Measurements from ENCODE around the gene SELENOT.

Gene SELENOT, protein sequence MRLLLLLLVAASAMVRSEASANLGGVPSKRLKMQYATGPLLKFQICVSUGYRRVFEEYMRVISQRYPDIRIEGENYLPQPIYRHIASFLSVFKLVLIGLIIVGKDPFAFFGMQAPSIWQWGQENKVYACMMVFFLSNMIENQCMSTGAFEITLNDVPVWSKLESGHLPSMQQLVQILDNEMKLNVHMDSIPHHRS
- total RNA-seq: 63.3 to 96.0 (median 74.5) reads per million in 3 donors

DNA sequence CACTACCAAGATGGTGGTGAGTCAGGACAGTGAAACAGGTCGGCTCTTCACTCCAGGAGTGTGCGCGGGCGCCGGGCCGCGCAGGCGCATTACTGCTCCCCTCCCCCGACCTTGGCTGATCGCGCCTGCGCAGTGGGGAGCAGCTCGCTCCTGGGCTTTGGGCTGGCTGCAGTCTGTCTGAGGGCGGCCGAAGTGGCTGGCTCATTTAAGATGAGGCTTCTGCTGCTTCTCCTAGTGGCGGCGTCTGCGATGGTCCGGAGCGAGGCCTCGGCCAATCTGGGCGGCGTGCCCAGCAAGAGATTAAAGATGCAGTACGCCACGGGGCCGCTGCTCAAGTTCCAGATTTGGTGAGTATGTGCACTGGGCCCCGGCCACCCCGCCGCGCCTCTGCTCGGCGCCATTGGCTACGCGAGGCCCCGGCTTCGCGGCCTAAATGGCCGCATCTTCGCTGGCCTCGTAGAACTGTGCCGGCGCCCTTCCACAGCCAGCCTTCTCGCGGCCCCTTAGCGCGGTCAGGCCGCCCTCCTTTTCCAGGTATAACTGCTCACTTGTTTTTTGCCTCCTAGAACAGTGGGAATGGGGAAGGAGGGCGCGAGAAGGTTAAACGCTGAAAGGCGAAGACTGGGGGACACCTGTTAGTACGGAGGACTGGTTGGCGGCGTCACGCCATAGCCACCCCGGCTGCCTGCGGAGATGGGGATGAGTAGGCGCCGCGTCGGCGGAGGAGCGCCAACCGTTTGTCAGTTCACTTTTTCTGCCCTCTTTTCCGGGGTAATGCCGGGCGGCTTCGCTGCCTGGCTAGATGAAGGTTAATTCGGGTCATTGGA, at the start of gene SELENOT:
Gene SELENOT (plus strand): TSS at position 169 of the 827 bp plus-strand sequence. CDS start 42 bp downstream, at position 211.
- Histone ChIP-seq H3K36me3 (ENCODE audit: control insufficient read depth, insufficient read depth, low read length) (peaks cover 8% of the 10 kb centered on the region), H3K4me3 (ENCODE audit: insufficient read depth, low read depth, low read length, poor library complexity, severe bottlenecking) (peak within 1 kb of the TSS; percentile 71), H3K9me3 (ENCODE audit: control insufficient read depth, low read length) (no peaks in the 10 kb centered on the region), H3K4me1 (ENCODE audit: control insufficient read depth, insufficient read depth, low read length, poor library complexity, severe bottlenecking) (peaks cover 28% of the 10 kb centered on the region), H3K27me3 (replicated peaks; ENCODE audit: control insufficient read depth, insufficient read depth, low read length, poor library complexity, severe bottlenecking) (no peaks in the 10 kb centered on the region), H3K27ac (ENCODE audit: insufficient read depth, low read length, poor library complexity, severe bottlenecking) (peak within 1 kb of the TSS; percentile 98)
- DNase-seq: peak; percentile 92 to 94 (median 93)

DNA sequence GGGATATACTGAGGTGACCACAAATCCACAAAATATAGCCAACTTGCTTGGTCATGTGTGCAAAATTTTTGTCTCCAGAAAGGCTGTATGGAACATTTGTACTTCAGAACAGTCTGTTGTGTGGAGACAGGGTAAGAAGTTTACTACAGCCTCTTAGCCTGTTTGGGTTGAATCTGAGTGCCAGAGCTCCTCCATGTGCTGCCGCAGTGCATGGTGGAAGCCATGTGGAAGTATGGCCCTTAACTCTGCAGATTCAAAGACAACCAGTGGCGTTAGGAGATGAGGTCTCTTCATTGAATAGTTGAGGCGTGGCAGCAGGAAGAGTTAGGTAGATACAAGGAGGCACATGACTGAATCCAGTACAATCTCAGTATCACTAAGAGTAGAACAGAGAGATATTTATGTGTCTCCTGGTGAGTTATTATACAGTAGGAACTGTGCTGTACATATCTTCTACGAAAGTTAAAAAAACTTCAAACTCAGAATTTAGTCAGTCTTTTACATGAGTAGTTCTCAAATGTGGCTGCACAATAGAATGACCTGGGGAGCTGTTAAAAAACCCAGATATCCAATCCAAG, 47.2 kb upstream of the SELENOT start:
- H3K27me3 ChIP-seq (replicated peaks; ENCODE audit: control insufficient read depth, insufficient read depth, low read length, poor library complexity, severe bottlenecking): no peaks in the 10 kb centered on the region
- no peak for DNase-seq
- H3K4me1 ChIP-seq (ENCODE audit: control insufficient read depth, insufficient read depth, low read length, poor library complexity, severe bottlenecking): peaks cover 2% of the 10 kb centered on the region
- H3K36me3 ChIP-seq (ENCODE audit: control insufficient read depth, insufficient read depth, low read length): peaks cover 36% of the 10 kb centered on the region
- no peak overlapping the region for H3K27ac ChIP-seq (ENCODE audit: insufficient read depth, low read length, poor library complexity, severe bottlenecking)
- no peak overlapping the region for H3K4me3 ChIP-seq (ENCODE audit: insufficient read depth, low read depth, low read length, poor library complexity, severe bottlenecking)
- H3K9me3 ChIP-seq (ENCODE audit: control insufficient read depth, low read length): no peaks in the 10 kb centered on the region

DNA sequence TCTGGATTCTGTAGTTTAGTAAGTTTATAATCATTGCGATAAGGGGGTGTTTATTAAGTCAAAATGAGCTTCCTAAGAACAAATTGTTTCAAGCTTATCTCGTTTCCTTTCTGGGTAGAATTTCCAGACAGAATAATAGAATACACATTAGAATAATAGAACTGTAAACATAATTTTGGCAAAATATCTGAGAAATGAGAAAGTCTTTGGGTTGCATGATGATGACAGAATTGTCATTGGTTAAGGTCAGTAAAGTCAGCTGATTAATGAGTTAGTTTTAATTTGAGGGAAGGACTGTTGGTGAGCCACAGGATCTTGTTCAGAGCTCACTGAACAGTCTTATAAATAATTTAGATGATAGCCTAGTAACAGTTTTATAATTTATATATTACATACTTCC, 46.3 kb upstream of the SELENOT start:
- Histone ChIP-seq H3K27ac (ENCODE audit: insufficient read depth, low read length, poor library complexity, severe bottlenecking) (no peak overlapping the region), H3K4me1 (ENCODE audit: control insufficient read depth, insufficient read depth, low read length, poor library complexity, severe bottlenecking) (peaks cover 2% of the 10 kb centered on the region), H3K4me3 (ENCODE audit: insufficient read depth, low read depth, low read length, poor library complexity, severe bottlenecking) (no peak overlapping the region), H3K36me3 (ENCODE audit: control insufficient read depth, insufficient read depth, low read length) (peaks cover 39% of the 10 kb centered on the region), H3K27me3 (replicated peaks; ENCODE audit: control insufficient read depth, insufficient read depth, low read length, poor library complexity, severe bottlenecking) (no peaks in the 10 kb centered on the region), H3K9me3 (ENCODE audit: control insufficient read depth, low read length) (no peaks in the 10 kb centered on the region)
- DNase-seq: no peak

DNA sequence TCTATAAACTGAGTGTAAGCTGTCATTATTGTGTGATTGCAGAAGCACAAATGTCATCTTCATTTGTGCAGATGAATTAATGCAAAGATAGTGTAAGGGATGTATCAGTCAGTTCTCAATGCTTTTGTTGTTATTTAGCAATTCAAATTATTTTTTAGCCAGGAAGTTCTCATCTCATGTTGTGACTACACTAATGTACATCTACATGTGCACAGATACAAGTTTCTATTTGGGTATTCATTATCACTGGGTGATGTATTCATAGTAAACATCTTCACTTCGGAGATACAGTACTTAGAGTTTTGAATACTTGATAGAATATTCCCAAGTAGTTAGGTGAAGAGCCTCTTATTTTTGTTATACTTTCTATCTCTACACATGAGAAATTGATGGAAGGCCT, 45.4 kb upstream of the SELENOT start:
- DNase-seq: no peak
- Histone ChIP-seq H3K36me3 (ENCODE audit: control insufficient read depth, insufficient read depth, low read length) (peaks cover 42% of the 10 kb centered on the region), H3K27ac (ENCODE audit: insufficient read depth, low read length, poor library complexity, severe bottlenecking) (no peak overlapping the region), H3K27me3 (replicated peaks; ENCODE audit: control insufficient read depth, insufficient read depth, low read length, poor library complexity, severe bottlenecking) (no peaks in the 10 kb centered on the region), H3K4me3 (ENCODE audit: insufficient read depth, low read depth, low read length, poor library complexity, severe bottlenecking) (no peak overlapping the region), H3K4me1 (ENCODE audit: control insufficient read depth, insufficient read depth, low read length, poor library complexity, severe bottlenecking) (peaks cover 2% of the 10 kb centered on the region), H3K9me3 (ENCODE audit: control insufficient read depth, low read length) (no peaks in the 10 kb centered on the region)

DNA sequence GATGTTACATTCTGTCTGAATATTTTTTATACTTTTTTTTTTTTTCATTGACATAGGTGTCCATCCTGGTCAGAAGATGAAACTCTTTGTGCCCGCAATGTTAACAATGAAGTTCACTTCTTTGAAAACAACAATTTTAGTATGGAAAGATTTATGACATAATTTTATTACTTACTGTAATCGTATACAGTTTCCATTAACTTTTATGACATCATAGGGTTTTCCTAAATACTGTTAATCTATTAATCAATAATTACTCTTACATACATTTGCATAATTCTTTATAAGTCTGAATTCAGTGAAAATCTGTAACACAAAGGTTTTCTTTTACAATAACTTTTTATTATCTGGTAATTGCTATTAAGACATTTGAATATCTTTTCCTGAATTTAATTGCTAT, 38.9 kb upstream of the SELENOT start:
- Histone ChIP-seq H3K9me3 (ENCODE audit: control insufficient read depth, low read length) (no peaks in the 10 kb centered on the region), H3K36me3 (ENCODE audit: control insufficient read depth, insufficient read depth, low read length) (peaks cover 57% of the 10 kb centered on the region), H3K4me3 (ENCODE audit: insufficient read depth, low read depth, low read length, poor library complexity, severe bottlenecking) (no peak overlapping the region), H3K4me1 (ENCODE audit: control insufficient read depth, insufficient read depth, low read length, poor library complexity, severe bottlenecking) (no peaks in the 10 kb centered on the region), H3K27ac (ENCODE audit: insufficient read depth, low read length, poor library complexity, severe bottlenecking) (no peak overlapping the region), H3K27me3 (replicated peaks; ENCODE audit: control insufficient read depth, insufficient read depth, low read length, poor library complexity, severe bottlenecking) (no peaks in the 10 kb centered on the region)
- DNase-seq: no peak

DNA sequence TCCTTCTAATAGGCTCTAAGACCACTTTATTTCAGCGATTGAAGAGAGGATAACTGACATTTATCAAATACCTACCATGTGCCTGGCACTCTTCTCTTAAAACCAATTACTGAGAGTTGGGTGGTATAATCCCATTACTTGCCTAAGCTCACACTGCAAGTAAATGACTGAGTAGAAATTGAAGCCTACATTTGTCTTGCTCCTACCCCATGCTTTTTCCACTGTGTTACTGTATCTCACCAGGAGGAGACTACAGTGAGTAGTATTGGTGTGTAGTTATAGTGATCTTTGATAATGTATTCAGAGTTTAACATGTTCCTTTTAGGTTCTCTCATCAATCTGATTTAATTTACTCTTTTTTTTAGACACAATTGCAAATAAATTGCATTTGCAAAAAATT, 35.8 kb upstream of the SELENOT start:
- no peak for DNase-seq
- peaks cover 54% of the 10 kb centered on the region for H3K36me3 ChIP-seq (ENCODE audit: control insufficient read depth, insufficient read depth, low read length)
- H3K4me1 ChIP-seq (ENCODE audit: control insufficient read depth, insufficient read depth, low read length, poor library complexity, severe bottlenecking): no peaks in the 10 kb centered on the region

DNA sequence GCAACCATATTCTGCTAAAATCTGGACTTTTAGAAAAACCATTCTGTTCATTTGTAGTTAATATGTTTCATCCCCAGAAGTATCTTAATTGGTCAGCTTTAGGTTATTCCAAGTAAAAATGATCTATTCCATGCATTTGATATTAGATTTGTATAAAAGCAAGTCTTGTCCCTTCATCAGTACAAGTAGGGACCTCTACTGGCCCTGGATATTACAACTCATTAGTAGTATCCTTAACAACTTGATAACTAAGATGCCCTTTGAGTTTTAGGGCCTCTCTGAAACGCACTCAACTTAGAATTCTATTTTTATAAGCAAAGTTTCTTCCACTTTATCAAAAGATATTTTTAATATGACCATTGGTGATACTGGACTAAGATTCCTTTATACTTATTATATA, 25.3 kb upstream of the SELENOT start:
- DNase-seq: no peak
- Histone ChIP-seq H3K9me3 (ENCODE audit: control insufficient read depth, low read length) (no peaks in the 10 kb centered on the region), H3K36me3 (ENCODE audit: control insufficient read depth, insufficient read depth, low read length) (peaks cover 38% of the 10 kb centered on the region), H3K4me1 (ENCODE audit: control insufficient read depth, insufficient read depth, low read length, poor library complexity, severe bottlenecking) (peaks cover 7% of the 10 kb centered on the region), H3K4me3 (ENCODE audit: insufficient read depth, low read depth, low read length, poor library complexity, severe bottlenecking) (no peak overlapping the region), H3K27me3 (replicated peaks; ENCODE audit: control insufficient read depth, insufficient read depth, low read length, poor library complexity, severe bottlenecking) (no peaks in the 10 kb centered on the region), H3K27ac (ENCODE audit: insufficient read depth, low read length, poor library complexity, severe bottlenecking) (no peak overlapping the region)

More for the DNA sequence above, 35.8 kb upstream of the SELENOT start:
- no peaks in the 10 kb centered on the region for H3K9me3 ChIP-seq (ENCODE audit: control insufficient read depth, low read length)
- no peak overlapping the region for H3K27ac ChIP-seq (ENCODE audit: insufficient read depth, low read length, poor library complexity, severe bottlenecking)
- no peaks in the 10 kb centered on the region for H3K27me3 ChIP-seq (replicated peaks; ENCODE audit: control insufficient read depth, insufficient read depth, low read length, poor library complexity, severe bottlenecking)
- no peak overlapping the region for H3K4me3 ChIP-seq (ENCODE audit: insufficient read depth, low read depth, low read length, poor library complexity, severe bottlenecking)

DNA sequence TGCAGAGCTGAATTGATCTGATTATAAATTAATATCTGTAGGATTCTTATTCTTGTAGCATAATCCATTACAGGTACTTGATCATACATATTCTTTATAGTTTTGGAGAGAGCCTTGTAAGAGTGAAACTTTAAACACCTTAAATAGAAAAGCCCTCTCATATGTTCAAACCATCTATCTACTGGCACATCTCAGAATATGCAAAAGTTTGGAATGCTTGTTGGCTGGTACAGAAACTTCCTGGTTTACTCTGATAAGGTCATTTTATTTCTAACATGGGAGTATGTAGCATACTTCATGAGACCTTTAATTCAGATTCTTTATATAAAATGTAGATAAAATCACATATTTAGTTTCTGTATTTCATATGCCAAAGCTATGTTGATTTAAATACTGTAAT, 21.9 kb upstream of the SELENOT start:
- DNase-seq: no peak
- peaks cover 53% of the 10 kb centered on the region for H3K36me3 ChIP-seq (ENCODE audit: control insufficient read depth, insufficient read depth, low read length)
- no peaks in the 10 kb centered on the region for H3K27me3 ChIP-seq (replicated peaks; ENCODE audit: control insufficient read depth, insufficient read depth, low read length, poor library complexity, severe bottlenecking)
- H3K27ac ChIP-seq (ENCODE audit: insufficient read depth, low read length, poor library complexity, severe bottlenecking): no peak overlapping the region
- H3K4me1 ChIP-seq (ENCODE audit: control insufficient read depth, insufficient read depth, low read length, poor library complexity, severe bottlenecking): peaks cover 3% of the 10 kb centered on the region
- no peak overlapping the region for H3K4me3 ChIP-seq (ENCODE audit: insufficient read depth, low read depth, low read length, poor library complexity, severe bottlenecking)
- H3K9me3 ChIP-seq (ENCODE audit: control insufficient read depth, low read length): no peaks in the 10 kb centered on the region

DNA sequence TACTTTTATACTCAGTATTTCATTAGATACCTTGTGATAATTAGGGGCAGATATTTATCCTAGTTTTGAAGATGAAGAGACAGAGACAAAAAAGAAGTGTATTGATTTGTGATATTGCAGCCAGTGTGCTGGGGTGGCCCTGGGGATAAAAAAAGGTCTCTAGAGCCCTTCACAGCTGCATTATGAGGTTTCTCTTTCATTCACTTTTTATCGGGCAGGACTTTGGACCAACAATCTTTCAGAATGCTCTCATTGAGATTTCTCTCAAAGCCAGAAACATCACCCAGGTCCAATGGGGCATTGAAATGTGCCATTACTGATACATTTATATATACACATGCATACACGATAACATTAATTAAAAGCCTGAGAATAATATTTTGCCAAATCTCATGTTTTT, 20.5 kb upstream of the SELENOT start:
- no peak overlapping the region for H3K4me3 ChIP-seq (ENCODE audit: insufficient read depth, low read depth, low read length, poor library complexity, severe bottlenecking)
- H3K27ac ChIP-seq (ENCODE audit: insufficient read depth, low read length, poor library complexity, severe bottlenecking): no peak overlapping the region
- no peaks in the 10 kb centered on the region for H3K4me1 ChIP-seq (ENCODE audit: control insufficient read depth, insufficient read depth, low read length, poor library complexity, severe bottlenecking)
- H3K9me3 ChIP-seq (ENCODE audit: control insufficient read depth, low read length): no peaks in the 10 kb centered on the region
- DNase-seq: no peak
- peaks cover 44% of the 10 kb centered on the region for H3K36me3 ChIP-seq (ENCODE audit: control insufficient read depth, insufficient read depth, low read length)
- H3K27me3 ChIP-seq (replicated peaks; ENCODE audit: control insufficient read depth, insufficient read depth, low read length, poor library complexity, severe bottlenecking): no peaks in the 10 kb centered on the region

DNA sequence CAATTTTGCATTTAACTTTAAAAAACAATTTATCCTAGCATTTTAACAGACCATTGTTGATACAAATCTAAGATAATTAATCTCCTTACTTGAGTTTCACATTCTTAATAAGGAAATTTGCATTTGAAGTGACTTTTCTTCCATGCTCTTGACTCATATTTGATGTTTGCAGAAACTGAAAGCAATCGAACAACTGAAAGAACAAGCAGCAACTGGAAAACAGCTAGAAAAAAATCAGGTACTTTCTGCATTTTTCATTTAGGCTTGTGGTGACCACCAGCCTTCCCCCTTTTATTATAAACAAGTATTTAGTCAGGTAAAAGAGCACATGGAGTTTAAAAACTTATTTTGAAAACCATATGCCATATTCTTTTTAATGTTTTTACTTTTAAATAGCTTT, 20.1 kb upstream of the SELENOT start:
- Histone ChIP-seq H3K36me3 (ENCODE audit: control insufficient read depth, insufficient read depth, low read length) (peaks cover 41% of the 10 kb centered on the region), H3K4me1 (ENCODE audit: control insufficient read depth, insufficient read depth, low read length, poor library complexity, severe bottlenecking) (no peaks in the 10 kb centered on the region), H3K9me3 (ENCODE audit: control insufficient read depth, low read length) (no peaks in the 10 kb centered on the region), H3K27me3 (replicated peaks; ENCODE audit: control insufficient read depth, insufficient read depth, low read length, poor library complexity, severe bottlenecking) (no peaks in the 10 kb centered on the region), H3K27ac (ENCODE audit: insufficient read depth, low read length, poor library complexity, severe bottlenecking) (no peak overlapping the region), H3K4me3 (ENCODE audit: insufficient read depth, low read depth, low read length, poor library complexity, severe bottlenecking) (no peak overlapping the region)
- no peak for DNase-seq

All from effector memory CD4-positive, alpha-beta T cell (primary cell).